SK-N-DZ (cell line): ENCODE results near the gene NFYC.

ENCODE experiments used
- DNase-seq: peaks from one replicate; pipeline ENCODE4 v3.0.0-alpha.2; 2015; ENCODE audit warnings: low spot score

NFYC gene

GRCh38 chr1:40777224-40777970, 85.9 kb downstream of the NFYC start:
- no peak for DNase-seq

GRCh38 chr1:40780678-40781607, 89.4 kb downstream of the NFYC start:
- DNase-seq, result no peak

- no peak for DNase-seq
These were observed 90.1 kb downstream of the NFYC start for GRCh38 chr1:40781608-40781971.

- no peak for DNase-seq
These were observed 91.0 kb downstream of the NFYC start for GRCh38 chr1:40782371-40782956.

- no peak for DNase-seq
These were observed 91.7 kb downstream of the NFYC start, which contains the start of gene KCNQ4 for GRCh38 chr1:40783001-40783905. KCNQ4 (plus strand) TSS chr1:40783787; CDS start chr1:40784094, 307 bp downstream.

GRCh38 chr1:40784141-40784770, 92.8 kb downstream of the NFYC start:
- DNase-seq, result no peak

GRCh38 chr1:40784771-40785151, 93.3 kb downstream of the NFYC start:
- no peak for DNase-seq

GRCh38 chr1:40785446-40785845, 93.9 kb downstream of the NFYC start:
- DNase-seq, result no peak

- no peak for DNase-seq
These were observed 94.9 kb downstream of the NFYC start for GRCh38 chr1:40786171-40786994.

GRCh38 chr1:40786995-40787705, 95.6 kb downstream of the NFYC start:
- DNase-seq, result no peak

- no peak for DNase-seq
These were observed 96.4 kb downstream of the NFYC start for GRCh38 chr1:40787737-40788560.

GRCh38 chr1:40788561-40789341, 97.2 kb downstream of the NFYC start:
- DNase-seq, result no peak

- DNase-seq, result no peak
These were observed 97.8 kb downstream of the NFYC start for GRCh38 chr1:40789342-40789598.

- no peak for DNase-seq
These were observed 98.3 kb downstream of the NFYC start for GRCh38 chr1:40789661-40790430.

- no peak for DNase-seq
These were observed 100.5 kb downstream of the NFYC start for GRCh38 chr1:40792036-40792435.

- DNase-seq, result no peak
These were observed 102.1 kb downstream of the NFYC start for GRCh38 chr1:40793617-40794016.

- no peak for DNase-seq
These were observed 102.5 kb downstream of the NFYC start for GRCh38 chr1:40794048-40794447.
